EH (cell line): ENCODE results near the gene DIP2C.

Experiments used
- DNase-seq: peaks from one replicate; pipeline ENCODE4 v3.0.0-alpha.2; 2015; ENCODE audit warnings: low read depth

The DIP2C gene

DNA sequence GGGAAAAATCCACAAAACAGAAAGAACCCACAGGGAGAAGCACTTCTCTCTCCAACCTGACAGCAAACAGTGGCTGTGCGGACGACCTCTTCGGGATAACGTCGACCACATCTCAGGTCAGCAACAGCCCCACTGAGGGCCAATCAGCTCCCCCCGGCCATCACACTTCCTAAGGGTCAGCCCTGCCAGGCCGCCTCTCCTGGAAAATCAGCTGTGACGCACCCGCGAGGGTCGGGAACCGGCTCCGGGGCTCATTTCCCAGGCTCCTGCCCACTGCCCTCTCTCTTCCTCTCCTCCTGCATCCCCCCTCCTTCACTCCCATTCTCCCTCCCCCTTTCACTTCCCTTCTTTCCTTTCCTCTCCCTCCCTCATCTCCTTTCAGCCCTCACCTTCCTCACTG, 118.3 kb downstream of the DIP2C start:
- DNase-seq, result no peak

DNA sequence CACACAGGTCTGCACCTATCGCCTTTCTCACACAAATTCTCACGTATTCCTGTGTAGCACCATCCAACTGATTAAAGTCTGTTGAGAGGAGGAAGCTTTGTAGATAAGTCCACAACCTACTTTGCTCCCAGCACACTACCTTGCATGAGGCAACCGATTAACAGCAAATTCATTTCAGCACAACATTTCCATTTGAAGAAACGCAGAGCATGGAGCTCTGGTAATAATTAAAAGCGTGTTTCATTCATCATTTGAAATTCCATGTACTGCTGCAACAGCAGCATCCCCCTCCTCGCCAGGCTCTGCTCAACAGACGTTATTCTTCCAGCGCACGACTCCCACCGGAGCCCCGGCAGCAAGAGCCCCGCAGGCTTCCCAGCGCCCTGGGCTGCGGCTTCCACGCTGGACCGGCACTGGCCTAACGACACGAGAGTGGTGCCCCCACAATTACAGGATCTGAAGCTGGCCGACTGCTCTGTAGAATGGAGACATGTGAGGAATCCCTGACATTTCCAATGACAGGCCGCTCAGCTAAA, 118.8 kb downstream of the DIP2C start:
- DNase-seq, result no peak

DNA sequence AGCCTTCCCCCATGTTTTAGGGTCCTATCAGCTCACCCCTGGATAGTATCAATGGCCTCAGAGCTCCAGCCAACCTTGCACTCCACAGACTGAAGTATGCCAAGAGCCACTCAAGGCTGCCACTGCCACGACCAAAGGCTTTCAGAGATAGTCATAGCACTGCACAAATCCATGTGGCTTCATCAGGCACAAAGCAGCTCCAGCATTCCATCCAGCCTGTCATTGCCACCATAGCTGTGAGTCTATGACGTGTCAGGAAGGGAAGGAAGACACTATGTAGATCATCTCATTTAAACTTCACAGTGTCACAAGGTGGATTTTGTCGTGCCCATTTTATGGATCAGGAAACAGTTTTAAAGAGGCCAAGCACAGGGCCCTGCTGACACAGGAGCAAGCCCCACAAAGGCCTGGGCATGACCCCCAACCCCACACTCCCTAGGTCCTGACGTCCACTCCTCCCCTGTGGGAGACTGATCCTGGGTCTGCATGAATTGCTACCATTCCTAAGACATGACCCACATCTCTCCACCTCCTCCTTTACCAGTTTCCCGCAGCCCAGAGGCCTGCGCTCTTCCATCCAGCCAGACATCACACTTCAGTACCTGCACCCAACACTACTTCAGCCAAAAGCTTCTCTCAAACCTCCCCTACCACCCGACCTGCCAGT, 119.4 kb downstream of the DIP2C start:
- peak; percentile 28 for DNase-seq

DNA sequence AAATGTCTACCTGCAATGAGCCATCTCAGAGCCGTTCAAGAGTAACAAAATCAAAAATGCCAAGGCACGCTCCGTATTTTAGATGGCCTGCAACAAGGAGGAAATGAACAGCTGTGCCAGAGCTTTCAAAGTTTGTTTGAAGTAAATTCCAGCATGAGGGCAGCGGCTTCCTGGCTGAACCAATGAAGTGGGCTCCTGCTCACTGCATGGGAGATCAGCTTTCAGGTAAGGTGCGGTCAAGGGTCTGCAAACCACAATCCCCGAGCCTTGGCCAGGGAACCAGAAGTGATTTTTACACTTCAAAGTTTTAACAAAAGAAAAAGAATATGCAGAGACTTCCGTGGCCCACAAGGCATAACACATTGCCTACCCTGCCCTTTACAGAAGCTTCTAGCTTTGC, 120.6 kb downstream of the DIP2C start:
- DNase-seq, result no peak

DNA sequence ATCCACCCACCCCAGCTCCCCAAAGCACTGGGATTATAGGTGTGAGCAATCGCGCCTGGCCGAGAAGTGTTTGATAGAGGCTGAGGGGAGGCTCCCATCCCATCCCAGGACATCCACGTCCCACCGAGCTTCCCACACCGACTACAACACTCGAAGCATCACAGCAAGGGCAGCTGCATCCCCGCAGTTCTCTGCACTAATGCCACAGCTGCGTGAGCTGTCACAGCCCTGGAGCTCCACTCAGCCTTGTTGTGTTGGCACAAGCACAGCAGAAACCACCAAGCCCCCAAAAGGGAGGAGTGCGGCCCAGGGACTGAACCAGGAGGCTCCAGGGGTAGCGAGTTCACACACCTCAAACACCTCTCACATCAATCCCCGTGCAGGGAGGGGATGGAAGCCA, 121.6 kb downstream of the DIP2C start:
- DNase-seq, result no peak

DNA sequence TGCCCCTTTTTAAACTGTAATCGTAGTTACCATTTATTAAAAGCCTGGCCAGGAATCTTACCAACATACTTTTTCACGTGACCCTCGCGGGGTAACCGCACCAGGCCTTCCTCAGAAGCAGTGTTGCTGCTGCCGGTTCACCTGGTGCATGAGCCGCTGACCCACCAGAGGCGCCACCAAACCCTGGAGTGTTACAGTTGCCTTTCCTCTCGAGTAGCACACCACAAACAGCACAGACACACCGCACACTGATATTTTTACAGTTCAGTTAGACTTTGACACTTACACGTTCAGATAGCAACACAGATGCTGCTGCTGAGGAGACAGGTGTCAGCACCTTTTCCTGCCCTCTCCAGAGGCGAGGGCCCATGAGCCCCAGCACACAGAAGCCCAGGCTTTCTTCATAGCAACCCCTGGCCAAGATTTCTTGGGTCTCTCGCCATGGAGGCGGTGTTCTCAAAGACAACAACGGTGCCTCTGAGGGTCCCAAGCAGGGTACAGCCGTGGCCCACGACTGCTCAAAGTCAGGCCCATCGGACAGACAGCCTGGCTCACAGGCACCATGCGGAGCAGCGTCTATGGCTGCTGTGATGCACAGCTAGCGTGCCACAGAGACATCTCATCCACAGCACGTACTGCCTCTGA, 123.1 kb downstream of the DIP2C start:
- no peak for DNase-seq

DNA sequence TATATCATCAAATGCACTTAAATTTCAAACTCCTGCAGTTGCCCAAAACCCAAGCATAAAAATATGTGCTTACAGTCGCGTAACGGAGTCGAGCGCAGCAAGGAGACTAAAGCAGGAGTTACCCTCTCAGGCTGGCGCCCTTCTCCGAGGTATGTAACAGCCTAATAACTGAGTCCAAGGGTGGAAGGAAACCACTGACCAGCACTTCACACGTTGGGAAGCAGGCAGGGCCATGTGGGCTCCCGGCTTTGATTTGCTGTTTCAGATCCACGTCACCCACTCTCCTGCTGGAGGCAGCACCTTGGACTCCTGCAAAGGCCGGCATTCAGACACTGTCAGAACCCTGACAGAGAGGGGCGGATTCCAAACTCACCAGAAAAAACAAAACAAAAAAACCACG, 123.8 kb downstream of the DIP2C start:
- no peak for DNase-seq

- DNase-seq, result no peak
Measured at GRCh38 chr10:565146-565545, 124.3 kb downstream of the DIP2C start.

- DNase-seq, result no peak
Measured at GRCh38 chr10:563827-564226, 125.6 kb downstream of the DIP2C start.

DNA sequence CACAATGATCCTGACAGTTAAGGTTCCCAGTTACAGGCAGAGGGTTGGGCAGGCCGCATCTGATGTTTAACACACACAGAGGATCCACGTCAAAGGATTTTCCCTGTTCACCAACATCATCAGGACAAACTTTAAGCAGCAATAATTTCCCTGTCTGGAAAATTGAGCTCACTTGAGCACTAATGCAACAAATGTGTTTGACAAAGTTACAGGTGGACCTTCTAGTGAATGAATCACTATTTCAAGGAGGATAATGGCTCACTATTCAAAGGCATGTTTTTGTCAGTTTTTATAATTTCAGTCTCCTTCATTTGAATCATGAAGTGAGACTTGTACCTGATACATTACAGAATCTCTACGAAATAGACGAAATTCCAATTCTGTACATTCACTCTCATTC, 127.3 kb downstream of the DIP2C start:
- no peak for DNase-seq

- no peak for DNase-seq
Measured at GRCh38 chr10:561721-562120, 127.7 kb downstream of the DIP2C start.

DNA sequence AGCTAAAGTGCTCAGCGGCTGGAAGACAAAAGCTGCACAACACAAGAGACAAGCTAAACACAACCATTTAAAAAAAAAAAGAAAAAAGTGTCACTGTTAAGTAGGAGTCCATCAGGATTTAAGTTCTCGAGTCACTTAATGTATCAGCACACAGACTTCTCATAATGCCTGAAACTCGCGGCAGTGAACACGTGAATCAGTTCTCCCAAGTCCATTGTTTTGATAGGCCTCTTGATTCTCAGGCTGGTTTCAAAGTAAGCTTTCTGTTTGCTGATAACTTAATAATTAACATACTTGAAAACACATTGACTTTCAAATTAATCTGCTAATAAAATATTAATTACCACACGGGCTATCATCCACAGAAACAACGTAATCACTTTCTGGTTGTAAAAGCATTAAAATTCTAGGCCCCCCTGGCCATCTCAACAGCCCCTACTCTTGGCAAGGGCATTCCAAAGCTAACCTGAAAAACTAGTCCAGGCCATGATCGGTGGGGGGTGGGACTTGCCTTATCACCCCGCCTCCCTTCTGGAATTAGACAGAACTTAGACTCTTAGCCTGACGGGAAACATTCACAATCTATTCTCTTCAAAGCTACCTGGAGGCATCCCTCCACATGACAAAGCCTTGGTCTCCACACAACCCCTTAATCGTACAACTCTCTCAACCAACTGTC, 129.0 kb downstream of the DIP2C start:
- DNase-seq, result no peak

GRCh38 chr10:559767-560047, 129.8 kb downstream of the DIP2C start:
- no peak for DNase-seq

GRCh38 chr10:558891-559766, 130.3 kb downstream of the DIP2C start:
- peak; percentile 19 for DNase-seq

GRCh38 chr10:558364-558763, 131.1 kb downstream of the DIP2C start:
- no peak for DNase-seq

DNA sequence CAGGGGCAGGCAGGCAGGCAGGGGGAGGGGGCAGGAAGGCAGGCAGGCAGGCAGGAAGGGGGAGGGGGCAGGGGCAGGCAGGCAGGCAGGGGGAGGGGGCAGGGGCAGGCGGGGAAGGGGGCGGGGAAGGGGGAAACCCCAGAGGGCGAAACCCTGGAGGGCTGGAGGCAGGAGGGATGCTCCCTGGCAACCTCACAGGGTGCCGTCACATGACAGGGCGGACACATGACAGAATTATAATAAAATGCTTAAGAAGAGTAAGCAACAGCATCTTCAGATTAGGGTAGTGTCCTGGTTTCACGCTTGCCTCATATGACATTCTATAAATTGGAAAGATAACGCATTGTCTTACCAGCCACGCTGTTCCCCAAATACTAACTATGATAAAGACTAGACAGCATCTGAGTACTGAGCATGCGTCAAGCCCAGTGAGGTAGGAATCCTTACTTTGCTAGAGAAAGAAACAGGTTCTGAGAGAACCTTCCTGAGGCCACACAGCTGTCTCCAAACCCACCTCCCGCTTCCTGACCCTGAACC, 131.6 kb downstream of the DIP2C start:
- peak; percentile 42 for DNase-seq

GRCh38 chr10:556971-557637, 132.4 kb downstream of the DIP2C start:
- DNase-seq, result no peak

DNA sequence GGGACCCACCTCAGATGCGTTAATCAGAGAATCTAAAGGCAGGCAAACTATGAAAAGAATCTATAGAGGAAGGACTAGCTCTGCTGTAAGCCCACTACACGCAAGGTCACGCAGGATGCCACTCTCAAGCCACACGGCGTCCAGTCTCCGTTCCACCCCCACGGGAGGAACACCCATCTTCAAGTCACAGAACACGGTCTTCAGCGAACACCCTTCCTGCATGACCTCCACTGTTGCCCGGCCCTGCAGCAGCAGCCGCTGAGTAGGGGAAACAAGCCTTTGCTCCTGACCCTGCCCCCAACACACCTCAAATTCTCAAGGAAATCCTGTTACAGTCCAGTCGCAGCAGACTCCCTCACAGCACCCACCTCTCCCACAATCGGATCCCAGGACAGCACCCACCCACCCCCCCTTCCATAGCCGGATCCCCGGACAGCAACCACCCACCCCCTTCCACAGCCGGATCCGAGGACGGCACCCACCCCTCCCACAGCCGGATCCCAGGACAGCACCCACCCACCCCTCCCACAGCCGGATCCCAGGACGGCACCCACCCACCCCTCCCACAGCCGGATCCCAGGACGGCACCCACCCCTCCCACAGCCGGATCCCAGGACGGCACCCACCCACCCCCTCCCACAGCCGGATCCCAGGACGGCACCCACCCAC, 133.7 kb downstream of the DIP2C start:
- DNase-seq, result no peak

- no peak for DNase-seq
Measured at GRCh38 chr10:555281-555680, 134.2 kb downstream of the DIP2C start.

DNA sequence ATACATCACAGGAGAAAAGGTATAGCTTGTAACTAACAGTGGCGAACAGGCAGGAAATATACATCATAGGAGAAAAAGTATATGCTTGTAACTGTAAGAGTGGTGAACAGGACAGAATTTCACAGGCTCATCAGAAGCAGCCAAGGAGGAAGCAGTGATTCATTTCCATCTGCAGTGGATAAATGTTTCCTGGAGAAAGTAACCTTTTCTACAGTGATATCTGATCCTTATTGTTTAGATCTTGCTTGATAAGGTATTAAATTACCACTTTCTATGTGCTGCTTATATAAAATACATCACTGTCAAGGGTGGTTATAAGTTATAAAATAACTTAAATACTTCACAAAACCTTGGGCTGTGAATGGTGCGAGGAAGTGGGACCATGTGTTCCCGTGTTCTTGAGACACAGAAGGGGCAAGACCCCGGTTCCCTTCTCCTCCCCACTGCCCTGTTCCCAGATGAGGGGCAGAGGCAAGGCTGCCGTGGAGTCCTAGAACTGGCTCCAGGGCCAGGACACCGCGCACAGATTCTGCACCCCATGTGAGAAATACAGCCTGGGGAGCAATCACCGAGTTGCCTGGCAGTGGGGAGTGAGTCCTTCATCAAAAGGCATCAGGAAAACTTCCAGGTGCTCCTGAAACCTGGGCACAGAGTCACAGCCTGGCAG, 135.2 kb downstream of the DIP2C start:
- peak; percentile 51 for DNase-seq

DNA sequence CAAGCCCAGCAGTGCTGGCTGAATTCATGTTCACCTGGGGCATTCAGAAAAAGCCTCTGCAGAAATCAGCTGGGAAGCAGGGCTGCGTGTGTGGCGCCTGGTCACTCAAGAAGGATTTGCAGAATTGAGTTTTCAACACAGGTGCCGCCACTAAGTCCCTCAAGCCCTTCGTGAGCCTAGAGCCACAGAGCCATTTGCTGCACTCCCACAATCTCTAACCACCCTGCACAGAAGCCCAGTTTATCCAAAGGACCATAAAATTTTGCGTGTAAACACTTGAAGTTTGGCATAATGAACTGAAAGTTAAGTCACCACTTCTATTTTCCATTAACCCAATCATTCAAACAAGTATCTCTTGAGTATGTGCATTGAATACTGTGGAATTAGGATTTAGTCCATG, 136.2 kb downstream of the DIP2C start:
- no peak for DNase-seq
